GM21737 (cell line): Measurements from ENCODE around the gene EPB41L1.

Experiments used
- ATAC-seq: cut with Tn5 transposase; IDR thresholded peaks from one replicate; pipeline ENCODE4 v1.9.1; 2021; ENCODE audit warnings: mild to moderate bottlenecking, moderate library complexity; ENCODE audit not compliant: unreplicated experiment

EPB41L1 gene

DNA sequence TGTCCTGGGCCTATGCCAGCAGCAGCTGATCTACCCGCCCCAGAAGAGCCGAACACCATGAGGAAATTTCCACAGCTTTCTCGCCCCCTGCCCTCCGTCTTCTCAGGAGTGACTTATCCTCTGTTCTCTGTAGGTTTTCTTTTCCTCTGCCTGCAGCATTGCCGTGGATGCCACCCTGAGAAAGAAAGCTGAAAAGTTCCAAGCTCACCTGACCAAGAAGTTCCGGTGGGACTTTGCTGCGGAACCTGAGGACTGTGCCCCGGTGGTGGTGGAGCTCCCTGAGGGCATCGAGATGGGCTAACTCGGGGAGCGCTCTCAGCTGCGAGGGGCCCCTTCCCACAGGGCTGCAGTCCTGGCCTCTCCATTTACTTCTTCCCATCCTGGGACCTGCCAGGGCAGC lies 100.9 kb downstream of the EPB41L1 start:
- ATAC-seq: no peak

DNA sequence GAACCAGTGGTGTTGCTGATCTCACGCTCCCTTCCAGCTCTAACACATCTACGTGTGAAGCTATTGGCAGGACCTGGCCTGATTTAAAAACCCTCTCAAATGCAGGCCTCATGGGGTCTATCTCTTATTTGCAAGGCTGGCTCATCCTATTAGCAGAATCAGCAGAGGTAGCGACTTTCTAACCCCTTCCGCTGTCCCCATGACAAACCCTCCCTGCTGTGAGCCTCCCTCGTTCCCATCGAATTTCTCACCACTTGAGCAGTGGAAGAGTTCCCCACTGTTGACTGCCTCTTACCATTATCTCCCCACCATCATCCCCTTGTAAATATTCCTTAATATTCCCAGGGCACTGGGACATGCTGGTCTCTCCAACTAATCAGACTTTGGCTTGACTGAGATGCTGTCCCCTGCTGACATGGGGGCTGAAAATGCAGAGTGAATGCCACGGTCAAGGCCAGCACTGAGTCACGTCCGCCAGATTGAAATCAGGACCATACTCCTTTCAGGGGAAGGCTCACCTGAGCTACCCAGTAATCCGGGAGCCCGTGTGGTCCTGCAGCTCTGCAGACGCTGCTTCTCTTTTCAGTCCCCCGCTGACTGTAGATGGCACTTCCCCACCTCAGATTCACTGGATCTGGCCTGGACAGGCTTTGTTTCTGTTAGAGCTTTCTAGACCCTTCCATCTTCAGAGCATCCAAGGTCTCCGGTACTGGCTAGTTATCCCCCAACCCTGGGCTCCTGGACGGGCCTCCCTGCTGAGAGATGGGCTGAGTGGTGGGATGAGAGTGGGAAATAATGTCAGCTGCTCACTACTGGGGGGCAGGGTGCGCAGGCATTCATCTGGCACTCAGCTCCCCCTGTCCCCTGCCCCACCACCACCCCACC lies 104.9 kb downstream of the EPB41L1 start:
- ATAC-seq: no peak

DNA sequence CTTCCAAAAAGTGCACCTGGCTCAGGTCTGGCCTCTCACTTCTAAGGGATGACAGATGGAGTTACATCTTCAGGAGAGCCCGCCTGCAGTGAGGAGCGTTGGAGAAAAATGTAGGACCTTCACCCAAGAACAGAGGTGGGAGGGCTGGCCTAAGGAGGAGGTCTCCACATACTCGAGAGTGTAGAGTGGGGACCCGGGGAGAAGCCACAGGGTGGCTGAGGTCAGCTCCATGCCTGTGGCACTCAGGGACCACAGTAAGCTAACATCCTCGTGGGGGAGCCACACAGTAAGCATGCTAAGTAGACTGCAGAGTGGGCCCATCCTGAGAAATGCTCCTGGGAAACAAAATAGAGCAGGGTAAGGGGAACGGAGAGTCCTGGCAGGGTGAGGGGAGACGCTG lies 105.8 kb downstream of the EPB41L1 start:
- ATAC-seq: no peak

DNA sequence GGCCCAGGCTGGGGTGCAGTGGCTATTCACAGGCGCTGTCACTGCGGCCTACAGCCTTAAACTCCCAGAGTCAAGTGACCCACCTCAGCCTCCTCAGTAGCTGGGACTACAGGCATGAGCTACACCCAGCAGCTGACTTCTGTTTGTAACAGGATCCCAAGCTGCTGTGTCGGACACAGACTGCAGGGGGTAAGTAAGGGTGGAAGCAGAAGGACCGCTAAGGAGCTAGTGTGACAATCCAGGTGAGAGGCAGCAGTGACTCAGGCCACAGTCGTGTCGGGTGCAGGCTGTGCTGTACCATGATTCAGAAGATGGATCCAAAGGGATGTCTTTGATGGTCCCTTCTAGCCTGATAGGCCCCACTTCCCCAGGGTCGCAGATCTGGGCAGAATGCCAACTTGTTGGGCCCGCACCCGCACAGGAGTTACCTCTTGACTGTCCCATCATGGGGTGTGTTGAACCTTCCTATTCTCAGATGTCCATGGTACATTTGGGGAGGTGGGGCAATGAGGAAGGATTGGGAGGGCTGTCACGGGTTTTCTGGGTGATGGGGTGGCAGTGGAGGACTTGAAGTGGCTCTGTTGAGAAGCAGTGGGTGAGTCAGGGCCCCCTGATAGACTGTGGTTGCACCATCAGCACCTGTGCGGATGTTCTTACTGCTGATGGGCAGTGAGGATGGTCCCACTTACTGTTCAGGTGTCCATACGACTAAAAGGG lies 107.0 kb downstream of the EPB41L1 start:
- no peak for ATAC-seq

DNA sequence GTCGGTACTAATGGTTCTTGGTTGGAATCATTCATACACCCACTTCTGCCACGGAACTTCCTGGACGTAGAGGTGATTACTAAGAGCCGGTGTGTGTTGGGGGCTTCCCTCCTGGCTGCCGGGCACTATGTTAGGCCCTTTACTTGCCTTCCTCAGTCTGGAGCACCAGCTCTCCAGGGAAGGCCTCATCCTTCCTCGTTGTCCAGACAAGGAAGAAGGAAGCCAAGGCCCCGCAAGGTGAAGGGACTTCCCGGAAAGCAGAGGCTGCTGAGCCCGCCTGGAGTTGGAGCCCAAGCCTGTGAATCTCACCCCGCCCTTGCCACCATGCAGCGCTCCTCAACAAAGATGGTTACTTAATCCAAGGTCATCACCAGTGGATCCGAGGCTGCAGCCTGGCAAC lies 107.9 kb downstream of the EPB41L1 start:
- ATAC-seq: no peak

DNA sequence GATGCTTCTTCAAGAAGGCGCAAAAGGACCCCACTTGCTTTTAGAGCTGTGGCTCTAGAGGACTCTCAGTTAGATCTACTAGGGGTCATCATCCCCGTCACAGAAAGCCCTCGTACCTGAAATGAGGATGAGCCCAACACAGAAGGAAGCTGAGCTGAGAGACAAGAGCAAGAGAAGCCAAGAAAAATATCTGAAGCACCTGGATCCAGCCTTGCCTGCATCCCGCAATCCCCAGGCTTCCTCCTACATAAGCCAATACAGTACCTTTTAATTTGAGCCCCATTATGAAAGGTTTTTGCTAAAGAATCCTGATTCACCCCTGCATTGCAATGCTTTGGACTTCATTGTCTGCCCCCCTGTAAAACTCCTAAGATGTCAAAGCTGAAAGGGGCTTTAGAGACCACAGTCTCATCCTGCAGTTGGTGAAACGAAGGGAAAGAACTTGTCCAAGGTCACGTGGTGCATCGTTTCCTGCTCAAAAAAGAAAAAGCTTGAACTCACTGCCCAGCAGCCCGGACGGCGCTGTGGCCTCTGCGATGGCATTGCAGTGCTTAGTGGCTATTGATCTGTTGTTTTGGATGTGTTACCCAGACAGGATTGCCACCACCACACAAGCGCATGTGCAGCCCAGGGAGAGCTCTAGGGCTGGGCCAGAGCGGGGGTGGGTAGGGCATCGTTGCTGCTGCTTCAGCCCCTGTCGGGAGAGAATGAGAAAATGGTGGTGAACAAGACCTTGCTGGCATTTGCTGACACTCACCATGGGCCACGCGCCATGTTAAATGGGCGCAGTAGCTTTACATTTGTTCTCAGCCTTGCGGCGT lies 110.1 kb downstream of the EPB41L1 start:
- ATAC-seq: no peak

DNA sequence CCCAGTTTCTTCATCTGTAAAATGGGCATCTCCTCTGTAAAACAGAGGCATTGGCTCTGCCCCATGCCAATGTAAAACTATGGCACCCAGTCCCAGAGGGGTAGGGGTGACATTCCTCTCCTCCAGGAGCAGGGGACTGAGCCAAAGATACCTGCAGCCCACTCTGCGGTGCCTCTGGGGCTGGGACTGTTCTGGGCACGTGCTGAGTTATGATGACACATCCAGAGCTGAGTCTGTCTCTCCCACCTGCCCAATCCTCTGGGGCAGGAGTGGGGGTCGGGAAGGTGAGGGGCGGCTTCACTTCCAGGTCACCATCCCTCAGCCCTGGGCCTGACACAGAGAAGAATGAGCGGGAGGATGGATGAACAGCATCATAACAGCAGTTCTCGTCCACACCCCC lies 111.6 kb downstream of the EPB41L1 start:
- ATAC-seq: no peak

DNA sequence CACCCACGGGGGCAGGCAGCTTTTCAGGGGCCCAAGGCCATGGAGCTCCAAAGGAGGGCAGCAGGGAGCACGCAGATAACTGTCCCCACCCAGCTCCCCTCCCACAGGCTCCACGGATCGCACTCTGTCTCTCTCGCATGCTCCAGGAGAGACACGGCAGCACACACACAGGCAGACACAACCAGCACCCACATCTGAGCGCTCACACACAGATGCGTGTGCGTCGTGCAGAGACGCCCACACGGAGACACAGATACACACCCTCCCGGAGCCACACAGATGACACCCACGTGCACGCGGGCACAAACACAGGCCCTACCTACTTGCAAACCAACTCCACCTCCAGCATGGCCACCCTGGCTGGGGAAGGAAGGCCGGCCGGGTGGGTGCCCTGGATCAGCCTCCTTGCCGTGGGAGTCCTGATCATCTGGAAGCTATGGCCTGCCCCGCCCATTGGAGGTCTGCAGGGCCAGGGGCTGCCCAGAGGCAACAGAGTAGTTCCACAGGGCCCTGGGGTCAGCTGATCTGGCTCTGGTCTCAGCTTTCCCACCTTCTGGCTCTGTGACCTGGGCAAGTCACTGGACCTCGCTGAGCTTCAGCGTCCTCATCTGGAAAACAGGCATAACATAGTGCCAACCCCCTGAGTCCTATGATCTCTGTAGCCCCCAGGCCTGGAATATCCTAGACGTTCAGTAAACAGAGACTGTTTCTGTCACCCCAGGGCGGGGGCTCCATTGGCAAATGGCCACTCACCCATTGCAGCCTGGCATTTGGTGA lies 113.3 kb downstream of the EPB41L1 start:
- ATAC-seq: no peak

DNA sequence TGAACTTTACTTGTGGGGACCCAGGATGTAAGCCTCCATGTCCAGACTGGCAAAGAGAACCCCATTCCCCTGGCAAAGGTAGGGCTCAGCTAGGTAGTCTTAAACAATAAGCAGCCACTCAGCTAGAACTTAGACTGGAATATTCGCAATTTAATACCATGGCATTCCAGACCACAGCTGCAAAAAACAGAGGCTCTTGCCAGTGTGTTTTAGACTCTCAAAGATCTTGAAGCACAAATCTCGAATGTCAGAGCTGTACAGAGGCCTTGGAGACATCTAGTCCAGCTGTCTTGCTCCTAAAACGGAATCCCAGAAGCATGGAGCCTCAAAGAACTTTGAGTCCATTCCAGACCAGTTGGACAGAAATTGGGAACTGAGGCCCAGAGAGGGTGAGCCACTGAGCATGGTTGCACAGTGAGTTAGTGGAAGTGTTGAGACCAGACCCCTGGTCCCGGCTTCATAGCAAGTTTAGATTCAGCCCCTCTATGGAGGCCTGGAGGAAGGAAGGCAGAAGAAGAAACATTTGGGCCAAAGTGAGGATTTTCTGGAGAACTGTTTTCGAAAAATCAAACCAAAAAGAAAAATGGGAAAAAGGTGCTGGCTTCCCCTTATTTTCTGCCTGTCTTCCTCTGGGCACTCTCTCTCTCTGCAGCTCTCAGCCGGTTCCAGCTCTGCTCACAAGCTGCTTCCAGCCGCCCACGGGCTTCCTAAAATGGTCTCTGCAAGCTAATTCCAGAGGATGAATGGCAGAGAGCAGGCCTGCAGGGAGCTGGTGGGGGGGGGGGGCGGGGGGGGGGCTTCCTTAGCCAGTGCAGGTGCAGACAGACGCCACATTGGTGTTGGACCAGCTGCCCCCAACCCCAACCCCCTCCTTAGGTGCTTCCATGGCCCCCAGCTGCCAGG lies 114.2 kb downstream of the EPB41L1 start:
- ATAC-seq: no peak

DNA sequence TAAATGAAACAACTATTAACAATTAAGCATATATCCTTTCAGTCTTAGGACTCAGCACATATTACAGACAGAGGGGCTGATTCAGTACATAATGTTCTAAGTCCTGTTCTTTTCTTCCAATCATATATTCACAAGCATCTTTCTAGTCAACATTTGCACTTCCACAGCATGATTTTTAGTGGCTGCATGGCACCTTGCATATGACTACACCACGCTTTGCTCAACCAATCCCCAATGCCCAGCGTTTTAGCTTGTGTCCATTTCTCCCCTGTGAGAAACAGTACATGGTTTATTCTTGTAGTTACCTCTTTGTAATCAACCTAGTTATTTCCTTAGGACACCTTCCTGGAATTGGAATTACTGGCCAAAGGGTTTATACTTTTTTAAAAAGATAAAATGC lies 115.0 kb downstream of the EPB41L1 start:
- ATAC-seq: no peak

DNA sequence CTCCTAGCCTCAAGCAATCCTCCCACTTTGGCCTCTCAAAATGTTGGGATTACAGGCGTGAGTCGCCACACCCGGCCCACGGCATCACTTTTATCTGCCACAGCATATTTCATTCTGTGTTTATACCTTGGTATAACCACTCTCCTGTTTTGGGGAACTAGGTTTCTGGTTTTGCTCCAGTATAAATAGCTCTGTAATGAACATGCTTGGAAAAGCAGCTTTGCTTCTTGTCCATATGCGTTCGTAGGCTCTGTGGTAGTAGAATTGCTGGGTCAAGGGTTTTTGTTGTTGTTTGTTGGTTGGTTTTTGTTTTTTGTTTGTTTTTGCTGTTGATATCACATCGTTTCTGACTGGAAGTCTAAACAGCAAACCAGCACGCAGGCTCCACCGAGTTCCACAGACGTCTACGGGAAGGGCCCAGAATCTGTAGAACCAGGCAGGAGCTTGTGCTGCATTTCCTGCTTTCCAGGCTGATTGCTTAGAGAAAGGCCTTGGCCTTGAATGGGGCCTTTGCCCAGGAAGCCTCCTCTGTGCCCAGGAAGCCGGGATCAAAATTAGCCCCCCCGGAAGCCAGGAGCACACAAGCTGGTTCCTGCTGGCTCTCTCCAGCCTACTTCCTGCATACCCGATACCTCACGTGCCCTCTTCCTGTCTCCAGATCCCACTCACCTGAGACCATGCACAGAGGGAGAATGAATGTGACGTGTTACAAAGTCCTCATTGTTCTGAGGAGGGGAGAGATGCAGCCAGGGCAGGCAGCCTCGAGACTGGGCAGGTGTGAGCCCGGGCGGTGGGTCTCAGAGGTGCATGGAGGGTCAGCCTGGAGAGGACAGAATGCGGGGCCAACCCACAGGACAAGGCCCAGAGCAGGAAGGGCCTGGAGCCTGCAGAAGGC lies 116.5 kb downstream of the EPB41L1 start:
- no peak for ATAC-seq

DNA sequence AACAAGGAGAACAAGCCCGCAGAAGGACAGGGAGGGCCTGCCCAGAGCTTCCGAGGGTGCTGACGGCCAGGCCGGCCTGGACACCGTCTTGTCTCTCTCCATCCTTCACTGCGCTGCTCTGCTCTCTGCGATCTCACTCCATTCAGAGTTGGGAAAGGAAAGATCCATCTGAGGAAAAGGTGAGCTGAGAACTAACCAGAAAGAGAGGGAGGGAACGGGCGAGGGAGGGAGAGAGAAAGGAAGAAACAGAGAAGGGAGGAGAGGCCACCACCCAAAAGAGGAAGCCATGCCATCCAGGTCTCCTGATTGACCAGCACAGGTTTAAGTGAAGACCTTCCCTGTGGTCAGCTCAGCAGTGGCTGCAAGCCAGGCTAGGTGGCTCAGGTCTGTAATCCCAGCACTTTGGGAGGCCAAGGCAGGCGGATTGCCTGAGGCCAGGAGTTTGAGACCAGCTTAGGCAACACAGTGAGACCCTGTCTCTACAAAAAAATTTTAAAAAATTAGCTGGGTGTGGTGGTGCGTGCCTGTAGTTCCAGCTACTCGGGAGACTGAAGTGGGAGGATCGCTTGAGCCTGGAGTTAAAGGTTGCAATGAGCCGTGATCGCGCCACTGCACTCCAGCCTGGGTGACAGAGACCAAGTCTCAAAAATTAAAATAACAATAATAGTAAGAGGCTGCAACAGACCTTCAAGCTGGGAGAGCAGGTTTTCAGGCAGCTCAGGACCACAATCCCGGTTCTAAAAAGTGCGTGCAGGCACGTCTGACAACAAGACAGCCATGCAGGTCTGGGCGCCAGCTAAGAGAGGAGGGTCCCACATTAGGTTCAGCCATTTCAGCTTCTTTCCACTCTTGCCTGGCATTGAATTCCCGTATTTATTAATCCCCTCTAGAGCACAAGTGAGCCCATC lies 117.4 kb downstream of the EPB41L1 start:
- ATAC-seq: no peak

DNA sequence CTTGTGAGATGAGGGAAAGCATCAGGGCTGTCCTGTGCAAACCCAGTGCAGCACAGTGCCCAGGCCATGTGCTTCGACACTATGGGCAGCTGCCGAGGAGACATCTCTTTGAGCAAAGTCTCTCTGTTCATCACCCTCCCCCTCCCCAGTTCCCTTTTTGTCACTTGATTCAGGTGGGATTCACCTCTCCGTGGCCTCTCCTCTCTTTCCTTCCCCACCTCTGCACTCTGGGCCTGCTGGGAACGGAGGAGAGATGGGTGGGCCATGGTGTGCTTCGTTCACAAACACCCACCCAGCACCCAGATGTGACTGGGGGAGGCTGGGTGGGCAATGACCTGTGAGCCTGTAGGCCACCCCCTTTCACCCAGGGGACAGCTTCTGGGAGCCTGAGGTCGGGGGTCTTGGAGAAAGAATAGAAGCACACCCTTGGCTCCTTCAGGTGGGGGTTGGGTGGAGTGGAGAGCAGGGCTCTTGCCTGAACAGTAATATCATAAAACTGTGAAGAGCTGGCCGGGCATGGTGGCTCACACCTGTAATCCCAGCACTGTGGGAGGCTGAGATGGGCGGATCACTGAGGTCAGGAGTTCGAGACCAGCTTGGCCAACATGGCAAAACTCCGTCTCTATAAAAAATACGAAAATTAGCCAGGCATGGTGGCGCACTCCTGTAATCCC lies 118.1 kb downstream of the EPB41L1 start:
- ATAC-seq: no peak

DNA sequence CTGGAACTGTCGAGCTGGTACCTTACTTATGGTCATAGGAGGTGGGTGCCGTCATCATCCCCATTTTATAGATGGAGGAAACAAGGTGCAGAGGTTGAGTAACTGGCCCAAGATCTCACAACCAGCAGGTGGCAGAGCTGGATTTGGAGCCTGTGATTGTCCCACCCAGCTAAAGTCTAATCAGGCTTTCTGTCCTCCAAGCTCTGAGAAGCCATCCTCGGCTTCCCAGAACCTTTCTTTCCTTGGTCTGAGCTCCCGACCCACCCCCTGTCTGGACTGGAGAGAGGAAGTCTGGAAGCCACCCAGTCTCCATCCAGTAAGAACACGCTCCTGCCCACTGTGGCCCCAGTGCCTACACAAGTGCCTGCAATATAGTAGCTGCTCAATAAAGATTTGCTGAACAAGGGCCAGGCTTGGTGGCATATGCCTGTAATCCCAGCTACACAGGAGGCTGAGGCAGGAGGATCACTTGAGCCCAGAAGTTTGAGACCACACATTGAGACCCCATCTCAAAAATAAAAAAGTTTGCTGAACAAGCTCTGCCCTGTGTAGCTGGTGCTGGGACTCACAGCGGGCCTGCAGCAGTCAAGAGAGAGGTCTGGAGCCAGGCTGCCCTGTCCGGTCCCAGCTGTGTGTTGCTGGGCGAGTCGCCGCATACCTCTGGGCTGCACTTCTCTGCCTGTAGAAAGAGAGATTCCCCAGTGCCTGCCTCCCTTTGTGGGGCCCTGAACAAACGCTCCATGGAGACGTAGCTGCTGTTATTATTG lies 119.1 kb downstream of the EPB41L1 start:
- no peak for ATAC-seq

DNA sequence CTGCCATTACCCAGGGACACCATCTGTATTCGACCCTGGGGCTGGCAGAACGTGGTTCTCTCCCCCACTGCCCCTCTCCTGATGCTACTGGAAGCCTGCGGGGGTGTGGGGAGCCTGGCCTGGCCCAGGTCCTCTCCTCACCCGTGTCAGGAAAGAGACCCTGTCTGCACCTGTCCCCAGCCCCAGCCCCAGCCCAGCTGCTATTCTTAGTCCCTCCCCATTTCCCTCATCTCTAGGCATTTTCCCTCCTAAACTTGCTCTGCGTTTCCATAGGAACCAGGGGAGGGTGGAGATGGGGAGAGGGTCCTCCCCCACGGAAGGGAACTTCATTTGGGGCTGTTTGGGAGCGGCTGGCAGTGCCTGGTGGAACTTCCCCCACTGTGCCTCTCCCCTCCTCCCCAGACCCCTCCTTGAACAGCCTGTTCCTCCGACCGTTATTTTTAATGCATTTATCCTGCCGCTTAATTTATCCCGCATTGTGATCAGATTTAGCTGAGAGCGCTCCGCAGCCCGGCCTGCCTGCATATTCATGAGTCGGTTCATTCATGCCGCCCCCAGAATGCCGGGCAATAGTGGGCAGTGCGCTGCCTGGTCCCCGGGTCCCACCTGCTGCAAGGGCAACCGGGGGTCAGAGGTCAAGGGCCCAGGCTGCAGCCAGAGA lies 119.8 kb downstream of the EPB41L1 start:
- ATAC-seq: no peak

DNA sequence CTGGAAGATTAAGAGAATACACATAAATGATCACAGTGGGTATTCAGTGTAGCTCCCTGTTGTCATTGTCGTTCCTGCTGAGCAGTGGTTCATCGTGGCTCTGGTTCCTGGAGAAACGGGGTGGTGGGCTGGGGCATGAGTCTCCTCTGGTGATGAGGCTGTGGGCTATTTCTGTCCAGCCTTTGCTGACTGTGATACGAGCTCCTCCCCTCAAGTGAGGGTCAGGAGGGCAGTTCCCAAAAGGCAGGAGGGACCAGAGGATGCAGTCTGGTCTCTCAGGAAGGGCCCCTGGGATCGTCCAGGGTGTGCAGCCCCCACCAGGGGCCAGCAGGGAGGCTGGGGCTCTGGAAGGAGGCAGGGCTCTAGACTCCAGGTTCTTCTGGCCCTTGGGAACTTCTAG lies 120.5 kb downstream of the EPB41L1 start:
- ATAC-seq: no peak
